H1 (cell line): Measurements from ENCODE around the gene BCKDHA. TPM values are rescaled to one million over a fixed set of nuclear protein-coding genes. Genes with fewer than 3 reads are reported as not detected.

ENCODE experiments used
- ASH2L ChIP-seq: fragments of 200-600, 300-600 bp; sonication (generic); IDR thresholded peaks from one replicate; pipeline ENCODE4 v1.7.1; 2017; ENCODE audit warnings: low read length
- CHD7 ChIP-seq: fragments of 300-600 bp; sonication (generic); IDR thresholded peaks from 2 replicates; pipeline ENCODE4 v1.7.1; 2012; ENCODE audit warnings: low read length, moderate library complexity, mild to moderate bottlenecking, inconsistent platforms; ENCODE audit not compliant: insufficient replicate concordance
- EZH2 ChIP-seq: fragments of 200-600 bp; sonication (generic); IDR thresholded peaks from 2 replicates; pipeline ENCODE4 v1.7.1; 2012; ENCODE audit warnings: low read depth, mild to moderate bottlenecking, moderate library complexity, low read length, inconsistent platforms; ENCODE audit not compliant: severe bottlenecking
- KDM4A ChIP-seq: IDR thresholded peaks from one replicate; pipeline ENCODE4 v1.7.1; 2012; ENCODE audit warnings: low read depth, mild to moderate bottlenecking, moderate library complexity, low read length, inconsistent platforms; ENCODE audit not compliant: severe bottlenecking
- NANOG ChIP-seq: IDR thresholded peaks from 2 replicates; pipeline ENCODE4 v1.6.1; 2011; ENCODE audit warnings: low read length, low read depth, mild to moderate bottlenecking, inconsistent platforms; ENCODE audit not compliant: insufficient read depth, poor library complexity, severe bottlenecking
- POU5F1 ChIP-seq: IDR thresholded peaks from 2 replicates; pipeline ENCODE4 v1.6.1; 2011; ENCODE audit warnings: low read depth, mild to moderate bottlenecking, low read length, moderate library complexity
- SP2 ChIP-seq: IDR thresholded peaks from 2 replicates; pipeline ENCODE4 v1.6.1; 2012; ENCODE audit warnings: mild to moderate bottlenecking, low read length, inconsistent platforms
- TAF1 ChIP-seq: IDR thresholded peaks from 2 replicates; pipeline ENCODE4 v1.6.1; 2011; ENCODE audit warnings: mild to moderate bottlenecking, low read depth, low read length
- TBP ChIP-seq: IDR thresholded peaks from 2 replicates; pipeline ENCODE4 v1.6.1; 2011; ENCODE audit warnings: low read depth, low read length, improper control_type of control experiment
- ZNF274 ChIP-seq: IDR thresholded peaks from 2 replicates; pipeline ENCODE4 v1.7.0; 2012; ENCODE audit warnings: low read length, borderline replicate concordance; ENCODE audit errors: extremely low read depth
- polyA plus RNA-seq, 7 experiments: library from polyadenylated mRNA; depleted of rRNA in 3 of 7; stranded (reverse) in 5 of 7; unstranded in 2 of 7; fragments of >200 nt in 5 of 7; fragments of 200-250 nt in 2 of 7; gene quantifications; 1 replicate in 5 of 7; 2 replicates in 1 of 7; 4 replicates in 1 of 7; pipeline versions ENCODE4 v1.2.1 to v1.2.3, GENCODE V29; 2011 to 2013; ENCODE audit warnings: missing spikeins in 2 of 7, mixed read lengths in 2 of 7
- total RNA-seq: library from RNA; stranded (reverse); fragmentation: NEBNext Ultra II Directional; extraction: Animal tissue kit (Norgen Biotek cat#: 25700); gene quantifications from 2 replicates; pipeline ENCODE4 v1.2.1, GENCODE V29; 2021

Gene BCKDHA
- total and polyA plus RNA-seq, 2 of the 8 experiments (the other 6 are each of a cell fraction or from before 2014, with no cell fraction given): 14.2 to 69.6 TPM

GRCh38 chr19:41351339-41352245, 46.0 kb upstream of the BCKDHA start (continued):
- TF ChIP-seq CHD7 (no peak), EZH2 (peak; percentile 63), KDM4A (peak; percentile 81), POU5F1 (no peak), TBP (no peak), ZNF274 (no peak), ASH2L (no peak), SP2 (no peak), NANOG (no peak), TAF1 (no peak)
